ELF-1 (cell line): ENCODE data around the gene PJA2.

Experiments used
- DNase-seq: peaks from one replicate; pipeline ENCODE4 v3.0.0-alpha.2; 2016; ENCODE audit warnings: low read depth, low spot score

Gene PJA2

GRCh38 chr5:109408991-109409843 is 557 bp downstream of the PJA2 start:
- DNase-seq: peak; percentile 78

- DNase-seq: no peak
Observed at GRCh38 chr5:109407913-109408312, 1.9 kb downstream of the PJA2 start.

- DNase-seq: no peak
Observed at GRCh38 chr5:109406719-109407118, 3.1 kb downstream of the PJA2 start.

- no peak for DNase-seq
Observed at GRCh38 chr5:109404428-109404960, 5.3 kb downstream of the PJA2 start.

- no peak for DNase-seq
Observed at GRCh38 chr5:109403469-109403868, 6.3 kb downstream of the PJA2 start.

GRCh38 chr5:109399092-109399759 is 10.5 kb downstream of the PJA2 start:
- DNase-seq: no peak

- no peak for DNase-seq
Observed at GRCh38 chr5:109396965-109397364, 12.8 kb downstream of the PJA2 start.

- no peak for DNase-seq
Observed at GRCh38 chr5:109394806-109395205, 15.0 kb downstream of the PJA2 start.

GRCh38 chr5:109390188-109390587 is 19.6 kb downstream of the PJA2 start:
- DNase-seq: no peak

- DNase-seq: no peak
Observed at GRCh38 chr5:109388407-109388806, 21.4 kb downstream of the PJA2 start.

GRCh38 chr5:109387408-109387974 is 22.3 kb downstream of the PJA2 start:
- DNase-seq: no peak

- DNase-seq: no peak
Observed at GRCh38 chr5:109378095-109378494, 31.7 kb downstream of the PJA2 start.

GRCh38 chr5:109374625-109375024 is 35.1 kb downstream of the PJA2 start:
- DNase-seq: no peak

GRCh38 chr5:109373932-109374331 is 35.8 kb downstream of the PJA2 start:
- DNase-seq: no peak

GRCh38 chr5:109370343-109370742 is 39.4 kb downstream of the PJA2 start:
- no peak for DNase-seq

GRCh38 chr5:109365653-109366052 is 44.1 kb downstream of the PJA2 start:
- DNase-seq: no peak

GRCh38 chr5:109364977-109365376 is 44.8 kb downstream of the PJA2 start:
- DNase-seq: no peak

- DNase-seq: no peak
Observed at GRCh38 chr5:109359642-109360041, 50.1 kb downstream of the PJA2 start.

GRCh38 chr5:109357807-109358206 is 52.0 kb downstream of the PJA2 start:
- no peak for DNase-seq

GRCh38 chr5:109354761-109355160 is 55.0 kb downstream of the PJA2 start:
- no peak for DNase-seq

GRCh38 chr5:109351988-109352864 is 57.5 kb downstream of the PJA2 start:
- no peak for DNase-seq
